ENCODE measurements around the gene STRA8.

STRA8 gene

DNA sequence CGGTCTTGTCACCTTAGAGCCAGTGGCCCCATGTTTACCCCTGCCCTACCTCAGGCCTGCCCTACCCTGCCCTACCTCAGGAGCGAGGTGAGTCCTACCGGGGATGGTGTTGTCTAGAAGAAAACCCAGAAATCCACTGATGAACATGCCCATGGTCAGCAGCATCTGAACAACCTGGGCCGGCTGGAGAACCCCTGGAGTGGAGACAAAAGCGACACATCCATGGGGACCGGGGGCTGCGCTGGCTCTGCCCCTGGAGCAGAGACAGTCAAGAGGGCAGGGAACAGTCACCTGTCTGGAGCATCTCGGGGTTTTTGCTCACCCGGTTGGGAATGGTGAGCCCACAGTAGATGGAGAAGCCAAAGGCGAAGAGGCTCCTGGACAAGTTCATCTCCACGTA lies 36.3 kb downstream of the STRA8 start:
- DNase-seq (ENCODE audit: low read depth) = no peak

DNA sequence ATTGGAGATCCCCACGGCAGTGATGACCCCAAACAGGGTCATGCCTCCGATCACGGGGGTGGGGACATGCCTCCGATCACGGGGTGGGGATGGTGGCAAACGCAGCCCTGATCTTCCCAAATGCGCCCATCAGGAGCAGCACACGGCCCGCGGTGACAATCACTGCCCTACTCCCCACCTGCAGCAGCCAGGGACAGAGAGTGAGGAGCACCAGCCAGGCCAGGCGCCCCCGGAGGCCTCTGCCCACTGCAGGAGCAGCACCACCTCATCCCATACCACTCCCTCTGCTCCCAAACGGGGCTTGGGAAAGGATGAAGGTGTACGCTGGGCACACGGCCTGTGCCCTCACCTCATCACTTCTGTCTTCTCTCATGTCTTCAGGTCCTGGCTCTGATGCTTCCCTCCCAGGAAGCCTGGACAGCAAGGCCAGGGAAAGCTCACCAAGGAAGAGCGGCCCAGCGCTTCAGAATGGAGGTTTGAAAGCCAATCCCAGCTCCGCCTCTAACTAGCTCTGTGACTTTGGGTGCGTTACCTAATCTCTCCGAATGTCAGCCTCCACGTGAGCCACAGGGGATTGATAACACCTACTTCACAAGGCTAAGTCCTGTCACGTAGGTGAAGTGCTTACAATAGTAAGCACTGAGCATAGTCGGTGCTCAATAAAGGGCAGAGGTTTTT lies 37.1 kb downstream of the STRA8 start:
- DNase-seq (ENCODE audit: low read depth) = no peak

DNA sequence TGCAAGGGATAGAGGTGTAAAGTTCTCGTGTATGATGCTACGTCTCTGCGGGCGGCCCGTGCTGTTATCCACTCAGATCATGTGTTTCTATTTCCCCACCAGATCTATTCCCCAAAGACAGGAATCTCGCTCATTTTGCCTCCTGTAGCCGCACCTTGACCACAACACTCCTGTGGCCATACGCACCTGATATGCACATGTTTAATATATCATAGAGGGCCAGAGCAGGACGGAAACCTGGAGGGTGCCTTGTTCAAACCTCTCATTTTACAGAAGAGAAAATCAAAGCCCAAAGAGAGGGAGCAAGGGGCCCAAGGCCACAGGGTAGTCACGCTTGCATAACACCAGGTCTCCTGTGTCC lies 37.6 kb downstream of the STRA8 start:
- DNase-seq (ENCODE audit: low read depth) = no peak

DNA sequence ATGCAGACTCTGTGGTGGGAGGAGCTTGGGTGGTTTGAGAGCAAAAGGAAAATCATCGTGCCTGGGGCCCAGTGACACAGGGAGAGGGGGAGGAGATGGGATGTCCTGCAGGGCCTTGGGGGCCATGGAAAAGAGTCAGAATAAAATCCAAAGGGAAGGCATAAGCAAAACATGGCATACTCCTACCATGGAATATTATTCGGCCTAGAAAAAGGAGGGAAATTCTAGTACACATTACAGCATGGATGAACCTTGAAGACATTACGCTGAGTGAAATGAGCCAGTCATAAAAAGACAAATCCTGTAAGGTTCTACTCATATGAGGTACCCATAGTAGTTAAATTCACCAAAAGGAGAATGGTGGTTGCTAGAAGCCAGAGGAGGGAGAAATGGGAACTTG lies 38.7 kb downstream of the STRA8 start:
- no peak for DNase-seq (ENCODE audit: low read depth)

DNA sequence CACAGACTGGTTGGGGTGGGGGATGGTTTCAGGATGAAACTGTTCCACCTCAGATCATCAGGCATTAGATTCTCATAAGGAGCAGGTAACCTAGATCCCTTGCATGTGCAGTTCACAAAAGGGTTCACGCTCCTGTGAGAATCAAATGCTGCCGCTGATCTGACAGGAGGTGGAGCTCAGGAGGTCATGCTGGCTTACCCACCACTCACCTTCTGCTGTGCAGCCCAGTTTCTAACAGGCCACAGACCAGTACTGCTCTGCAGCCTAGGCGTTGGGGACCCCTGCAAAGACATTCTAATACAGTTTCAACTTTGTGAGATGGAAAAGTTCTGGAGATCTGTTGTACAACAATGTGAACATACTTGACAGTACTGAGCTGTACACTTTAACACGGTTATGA lies 39.9 kb downstream of the STRA8 start:
- no peak for DNase-seq (ENCODE audit: low read depth)

DNA sequence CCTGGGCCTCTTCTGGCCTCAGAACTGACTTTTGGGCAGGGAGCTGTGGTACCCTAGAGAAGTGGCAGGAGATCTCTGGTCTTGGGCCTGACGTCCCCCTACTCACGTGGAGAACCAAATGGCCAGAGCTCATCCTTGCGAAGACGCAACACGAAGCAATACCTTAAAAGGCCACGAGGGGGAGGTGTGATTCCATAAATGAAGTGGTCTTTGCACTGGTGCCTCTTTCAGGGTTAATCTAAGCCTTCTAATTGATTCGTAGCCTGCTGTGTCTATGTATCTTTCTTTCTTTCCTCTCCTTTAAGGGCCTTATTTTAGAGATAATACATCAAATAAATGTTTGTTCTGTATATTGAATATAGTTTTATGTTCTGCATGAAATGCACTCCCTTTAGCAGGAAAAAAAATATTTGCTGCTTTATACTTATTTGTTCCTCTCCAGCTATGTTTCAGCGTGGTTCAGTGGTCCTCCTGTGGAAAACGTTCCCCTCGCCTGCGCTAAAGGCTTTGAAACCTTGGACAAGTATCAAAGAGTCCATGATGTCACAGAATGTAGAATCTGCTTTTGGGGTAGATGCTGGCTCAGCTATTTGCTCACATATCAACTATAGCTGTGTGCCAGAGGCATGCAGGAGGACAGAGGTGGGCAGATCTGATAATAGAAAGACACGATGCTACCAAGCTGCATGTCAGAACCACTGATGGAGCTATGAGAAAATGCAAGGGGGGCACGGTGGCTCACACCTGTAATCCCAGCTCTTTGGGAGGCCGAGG lies 41.0 kb downstream of the STRA8 start:
- peak; percentile 65 for DNase-seq (ENCODE audit: low read depth)

DNA sequence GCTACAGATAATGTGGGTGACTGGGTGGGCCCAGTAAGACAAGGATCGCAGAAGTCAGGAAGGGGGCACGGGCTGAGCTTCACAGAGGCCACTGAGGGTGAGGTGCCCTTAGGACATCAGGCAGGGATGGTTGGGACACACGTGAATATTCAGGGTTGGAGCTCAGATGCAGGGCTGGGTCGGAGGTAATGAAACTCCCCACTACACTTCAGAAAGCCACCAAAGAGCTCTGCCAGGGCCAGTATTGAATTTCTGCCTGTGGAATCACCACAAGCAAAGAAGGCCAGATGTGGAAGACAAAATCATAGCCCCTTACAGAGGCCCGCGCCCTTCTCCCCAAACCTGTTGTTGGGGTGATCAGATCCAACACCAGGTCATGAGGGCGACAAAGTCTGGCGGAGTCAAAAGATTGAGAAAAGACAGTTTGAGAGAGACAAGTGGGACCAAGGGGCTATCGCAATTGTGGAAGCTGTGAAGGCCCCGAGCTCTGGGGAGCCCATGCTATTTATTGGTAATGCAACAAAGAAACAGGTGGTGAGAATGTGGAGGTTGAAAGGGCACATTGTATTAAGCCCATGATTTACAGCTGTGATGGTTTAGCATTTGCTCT lies 42.4 kb downstream of the STRA8 start:
- DNase-seq (ENCODE audit: low read depth) = no peak

DNA sequence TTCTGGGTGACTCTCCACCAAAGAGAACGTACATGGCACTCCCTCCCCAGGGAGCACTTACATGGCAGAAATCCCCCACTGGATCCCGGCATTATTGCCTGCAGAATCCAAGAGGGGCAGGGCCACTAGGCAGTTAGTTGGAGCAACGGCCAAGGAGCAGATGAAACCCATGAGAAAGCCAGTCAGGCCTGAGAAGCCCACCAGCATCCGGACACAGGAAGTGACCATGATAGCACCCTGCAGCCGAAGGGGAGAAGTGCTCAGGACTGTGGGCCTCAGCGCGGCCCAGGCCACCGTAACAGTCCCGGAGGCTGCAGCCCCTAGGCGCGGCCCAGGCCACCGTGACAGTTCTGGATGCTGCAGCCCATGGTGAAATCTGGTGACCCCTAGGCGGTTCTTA lies 43.5 kb downstream of the STRA8 start:
- no peak for DNase-seq (ENCODE audit: low read depth)

DNA sequence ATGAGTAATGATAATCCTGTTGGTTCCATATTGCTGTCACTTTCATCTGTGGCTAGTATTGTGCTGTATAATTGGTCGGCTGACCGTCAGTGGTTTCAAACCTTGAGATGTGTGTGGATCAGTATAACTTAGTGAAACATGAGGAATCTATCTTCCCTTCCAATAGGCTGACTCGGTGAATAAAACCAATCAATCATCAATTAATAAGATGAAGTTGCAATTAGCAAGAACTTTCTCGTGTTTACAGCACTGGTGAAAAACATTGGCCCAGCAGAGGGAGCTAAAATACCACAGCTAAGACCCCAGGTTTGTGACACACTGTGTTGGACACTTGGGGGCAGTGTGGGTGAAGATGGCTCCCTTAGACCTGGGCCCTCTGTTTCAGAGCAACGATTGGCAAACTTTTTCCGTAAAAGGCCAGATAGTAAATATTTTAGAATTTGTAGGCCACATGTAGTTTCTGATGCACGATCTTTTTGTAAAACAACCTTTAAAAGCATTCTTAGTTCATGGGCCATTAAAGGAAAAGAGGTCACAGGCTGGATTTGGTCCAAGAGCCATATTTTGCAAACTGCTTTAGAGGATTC lies 47.8 kb downstream of the STRA8 start:
- DNase-seq (ENCODE audit: low read depth) = peak; percentile 62

DNA sequence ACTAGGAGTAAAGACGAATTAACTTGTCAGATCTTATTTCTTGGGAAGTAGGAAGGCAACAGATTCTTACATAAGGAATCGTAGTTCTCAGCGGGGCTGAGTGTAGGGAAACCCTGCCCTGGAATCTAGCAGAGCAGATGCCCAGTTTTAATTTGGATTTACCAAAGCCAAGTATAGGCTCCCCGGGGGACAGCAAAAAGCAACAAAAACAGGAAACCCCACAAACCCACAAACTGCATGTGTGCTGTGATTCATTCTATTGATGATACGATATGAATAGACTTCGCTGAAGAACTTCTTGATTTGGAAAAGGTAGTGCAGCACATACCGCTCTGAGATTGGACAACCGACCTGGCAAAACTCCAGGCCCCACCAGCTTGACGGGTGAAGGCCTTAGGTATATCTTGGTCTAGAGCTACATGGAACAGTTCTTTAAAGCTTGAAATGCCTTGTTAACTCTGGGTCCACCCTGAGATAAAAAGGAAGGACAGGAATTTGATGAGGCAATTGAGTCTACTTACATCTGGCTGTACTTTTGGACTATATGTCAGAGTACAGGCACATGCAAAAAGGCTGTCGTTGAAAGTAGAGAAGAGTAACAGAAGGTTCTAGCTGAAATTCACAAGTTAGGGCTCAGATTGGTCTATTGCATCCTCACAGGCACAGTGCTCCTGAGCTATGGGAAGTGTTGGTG lies 49.1 kb downstream of the STRA8 start:
- DNase-seq (ENCODE audit: low read depth) = no peak

DNA sequence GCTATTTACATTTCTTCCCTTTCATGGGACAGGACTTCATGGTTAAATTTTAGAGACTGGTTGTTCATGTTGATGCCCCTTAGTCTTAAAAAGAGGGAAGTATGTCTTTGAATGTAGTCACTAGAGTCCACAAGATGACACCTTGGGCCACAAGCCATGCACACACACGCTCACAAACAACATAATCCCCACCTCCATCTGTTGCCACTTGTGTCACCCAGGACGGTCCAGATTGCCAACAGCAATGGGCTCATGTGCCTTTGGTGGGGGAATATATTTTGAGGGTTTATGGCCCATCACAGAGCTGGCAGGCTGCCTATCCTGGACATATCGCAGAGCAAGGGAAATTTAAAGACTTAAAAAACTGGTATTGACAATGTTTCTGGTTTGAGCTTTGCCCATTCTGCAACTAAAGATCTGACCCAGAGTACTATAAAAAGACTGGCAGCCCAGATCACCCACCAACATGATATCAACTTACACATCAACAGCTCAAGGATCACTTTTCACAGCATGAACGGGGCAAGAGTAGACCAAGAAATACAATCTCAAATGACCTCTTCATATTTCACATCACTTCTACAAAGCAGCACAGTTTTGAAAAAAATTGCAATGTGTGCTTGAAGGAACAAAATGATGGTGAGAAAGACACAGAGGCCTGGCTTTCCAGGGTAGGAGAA lies 50.5 kb downstream of the STRA8 start:
- DNase-seq (ENCODE audit: low read depth) = no peak

DNA sequence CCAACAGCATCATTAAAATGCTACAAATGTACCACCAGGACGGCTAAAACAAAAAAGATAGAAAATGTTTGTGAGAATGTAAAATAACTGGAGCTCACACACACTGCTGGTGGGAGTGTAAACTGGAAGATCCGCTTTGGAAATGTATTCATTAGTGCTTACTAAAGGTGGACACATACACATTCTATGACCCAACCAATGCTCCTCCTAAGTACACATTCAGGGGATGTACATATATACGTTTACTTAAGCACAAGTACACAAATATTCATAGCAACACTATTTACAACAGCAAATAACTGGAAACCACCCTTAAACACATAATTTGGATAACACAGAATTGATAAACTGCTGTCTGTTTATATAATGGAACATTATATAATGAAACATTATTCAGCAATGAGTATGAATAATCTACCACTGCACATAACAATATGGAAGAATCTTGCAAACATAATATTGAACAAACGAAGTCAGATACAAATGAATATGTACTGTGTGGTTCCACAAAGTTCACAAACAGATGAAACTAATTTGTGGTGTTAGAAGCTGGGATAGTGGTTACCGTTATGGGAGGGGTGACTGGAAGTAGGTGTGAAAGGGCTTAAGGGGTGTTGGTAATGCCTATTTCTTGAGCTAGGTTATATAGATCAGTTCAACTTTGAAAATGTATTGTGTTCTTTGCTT lies 52.1 kb downstream of the STRA8 start:
- DNase-seq (ENCODE audit: low read depth) = no peak

DNA sequence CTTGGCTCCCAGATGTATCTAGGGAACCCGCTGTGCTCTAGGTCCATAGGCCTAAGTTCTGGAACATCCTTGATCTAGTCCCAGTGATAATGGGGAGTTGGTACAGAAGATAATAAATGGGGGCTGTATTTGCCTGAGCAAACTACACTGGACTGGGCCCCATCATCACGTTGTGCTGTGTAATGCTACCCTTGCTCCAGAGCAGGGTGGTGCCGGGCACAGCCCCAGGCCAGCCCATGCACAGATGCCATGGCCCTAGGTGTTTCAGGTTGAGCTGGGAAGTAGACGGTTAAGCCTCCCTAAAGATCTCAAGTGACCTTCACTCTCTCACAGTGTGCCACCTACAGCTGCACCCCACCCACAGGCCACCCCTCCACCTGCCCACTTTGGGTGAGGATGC lies 53.2 kb downstream of the STRA8 start:
- no peak for DNase-seq (ENCODE audit: low read depth)

DNA sequence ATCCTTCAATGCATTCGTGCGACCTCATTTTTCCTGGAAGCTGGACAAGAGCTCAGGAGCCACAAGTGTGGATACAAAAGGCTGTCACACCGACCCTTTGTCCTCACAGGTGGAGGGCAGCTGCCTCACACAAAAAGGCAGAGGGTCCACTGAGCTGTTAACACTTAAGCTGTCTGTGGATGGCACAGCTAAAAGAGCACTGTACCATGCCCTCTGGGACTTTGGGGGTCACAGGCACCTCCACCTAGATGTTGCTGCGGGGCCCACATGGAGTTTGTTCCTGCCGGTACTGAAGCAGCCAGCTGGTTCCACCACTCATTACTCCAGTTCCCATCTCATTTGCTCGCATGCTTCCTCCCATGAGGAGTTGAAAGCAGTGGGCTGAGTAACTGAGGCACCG lies 57.0 kb downstream of the STRA8 start:
- DNase-seq (ENCODE audit: low read depth) = no peak

DNA sequence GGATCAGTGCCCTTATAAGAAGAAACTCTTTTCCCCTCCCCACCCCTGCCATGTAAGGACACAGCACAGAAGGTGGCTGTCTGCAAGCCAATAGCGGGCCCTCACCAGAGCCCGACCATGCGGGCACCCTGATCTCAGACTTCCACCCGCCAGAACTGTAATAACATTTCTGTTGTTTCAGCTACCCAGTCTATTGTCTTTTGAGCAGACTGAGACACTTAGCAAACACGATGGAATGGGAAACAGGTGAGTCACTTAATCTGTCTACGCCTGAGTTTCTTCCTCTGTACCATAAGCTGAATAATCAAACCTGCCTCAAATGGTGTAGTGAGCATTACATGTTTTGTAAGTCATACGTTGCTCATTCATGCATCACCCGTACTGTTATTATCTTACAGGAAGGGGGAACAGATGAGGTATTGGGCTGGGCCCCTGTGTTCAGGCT lies 58.2 kb downstream of the STRA8 start:
- DNase-seq (ENCODE audit: low read depth) = no peak

DNA sequence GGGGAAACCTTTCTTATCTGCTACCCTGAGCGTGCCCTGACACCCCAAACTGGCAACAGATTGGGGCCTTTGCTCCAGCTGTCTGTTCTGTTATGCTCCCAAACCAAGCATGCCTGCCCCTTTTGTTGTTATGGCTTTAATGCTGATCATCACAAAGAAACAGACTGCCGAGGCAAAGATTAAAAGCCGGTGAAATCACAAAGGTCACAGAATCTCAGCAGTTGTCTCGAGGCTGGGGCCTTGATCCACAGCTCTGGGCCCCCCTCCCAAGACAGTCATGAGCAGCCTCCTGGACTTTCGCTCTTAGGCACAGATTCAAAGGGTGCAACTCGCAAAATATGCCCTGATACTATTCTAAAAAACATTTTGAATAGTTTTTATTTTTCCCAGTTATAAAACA lies 65.6 kb downstream of the STRA8 start:
- DNase-seq (ENCODE audit: low read depth) = no peak

DNA sequence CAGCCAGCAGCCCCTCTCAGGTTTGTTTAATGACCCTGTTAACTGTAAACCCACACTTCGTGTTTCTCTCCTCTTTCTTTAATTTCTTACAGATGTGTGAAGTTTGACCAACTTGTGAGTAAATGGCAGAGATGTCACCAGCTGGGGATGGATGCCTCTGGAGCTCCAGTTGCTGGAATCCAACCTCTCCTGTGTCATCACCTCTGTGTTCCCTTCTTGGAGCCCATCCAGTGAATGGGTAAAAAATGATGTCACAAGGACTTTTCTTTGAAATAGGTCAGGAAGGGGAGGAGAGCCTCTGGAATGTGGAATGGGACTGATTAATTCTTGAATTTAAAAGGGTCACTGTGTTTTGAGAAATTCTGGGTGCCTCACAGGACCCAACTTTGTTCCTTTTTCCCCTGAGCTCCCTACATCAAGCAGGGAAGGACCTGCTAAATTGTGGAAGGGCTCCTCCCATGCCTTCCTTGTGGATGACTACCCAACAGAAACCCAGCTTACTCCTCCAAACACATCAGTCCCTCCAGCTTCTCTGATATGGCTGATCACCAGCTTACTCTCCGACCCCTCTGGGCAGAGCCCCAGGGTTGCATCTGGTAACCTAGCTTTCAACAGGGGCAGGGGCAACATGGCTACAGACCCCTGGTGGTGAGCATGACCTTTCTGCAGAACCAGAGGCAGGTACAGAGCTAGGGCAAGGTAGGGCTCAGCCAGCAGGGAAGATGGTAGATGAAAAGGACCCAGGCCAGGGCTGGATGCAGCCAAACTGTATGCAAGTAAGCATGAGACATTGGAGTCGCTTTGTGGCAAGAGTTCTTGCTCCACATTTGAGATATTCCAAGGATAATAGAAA lies 67.5 kb downstream of the STRA8 start:
- no peak for DNase-seq (ENCODE audit: low read depth)

All from stimulated activated CD8-positive, alpha-beta memory T cell treated with anti-CD3 and anti-CD28 coated beads, Interleukin-15, amount 100 ng/mL, for 1 hour (primary cell).